UCSD-AML1 (cell line): ENCODE measurements around the gene CEP44.
"Not testable (repeated sequence)": the region's sequence is repeated elsewhere in the genome, so short reads cannot be mapped to it uniquely, and the experiment has no call there.

Experiments used
- DNase-seq: peaks from one replicate; lab custom pipeline; 2025; ENCODE audit not compliant: unreplicated experiment; lab: John Stamatoyannopoulos, UW

The CEP44 gene

GRCh38 chr4:174277433-174277832 is 6.3 kb upstream of the CEP44 start:
- no peak for DNase-seq

GRCh38 chr4:174278467-174278866 is 5.2 kb upstream of the CEP44 start:
- no peak for DNase-seq

- no peak for DNase-seq
Observed at GRCh38 chr4:174279433-174280155, 4.1 kb upstream of the CEP44 start.

GRCh38 chr4:174281182-174281737 is 2.5 kb upstream of the CEP44 start:
- DNase-seq: no peak

- DNase-seq: no peak
Observed at GRCh38 chr4:174281901-174282300, 1.8 kb upstream of the CEP44 start.

- DNase-seq: peak; percentile 76
Observed at GRCh38 chr4:174282836-174283506, 740 bp upstream of the CEP44 start.

GRCh38 chr4:174284487-174284886 is 776 bp downstream of the CEP44 start:
- DNase-seq: no peak

- DNase-seq: no peak
Observed at GRCh38 chr4:174286870-174287269, 3.2 kb downstream of the CEP44 start.

- DNase-seq: no peak
Observed at GRCh38 chr4:174292473-174292872, 8.8 kb downstream of the CEP44 start.

GRCh38 chr4:174294641-174295040 is 10.9 kb downstream of the CEP44 start:
- DNase-seq: not testable (repeated sequence)

- DNase-seq: not testable (repeated sequence)
Observed at GRCh38 chr4:174295142-174295541, 11.4 kb downstream of the CEP44 start.

- DNase-seq: no peak
Observed at GRCh38 chr4:174303687-174304086, 20.0 kb downstream of the CEP44 start.

- DNase-seq: no peak
Observed at GRCh38 chr4:174304664-174305063, 21.0 kb downstream of the CEP44 start.

GRCh38 chr4:174305961-174306360 is 22.2 kb downstream of the CEP44 start:
- DNase-seq: no peak

GRCh38 chr4:174307694-174308093 is 24.0 kb downstream of the CEP44 start:
- DNase-seq: no peak

GRCh38 chr4:174312993-174313392 is 29.3 kb downstream of the CEP44 start:
- DNase-seq: no peak

GRCh38 chr4:174314274-174314673 is 30.6 kb downstream of the CEP44 start:
- DNase-seq: no peak

GRCh38 chr4:174314770-174315169 is 31.1 kb downstream of the CEP44 start:
- peak; percentile 7 for DNase-seq

- no peak for DNase-seq
Observed at GRCh38 chr4:174316546-174316945, 32.8 kb downstream of the CEP44 start.

GRCh38 chr4:174316954-174317353 is 33.2 kb downstream of the CEP44 start:
- no peak for DNase-seq

- no peak for DNase-seq
Observed at GRCh38 chr4:174317531-174317930, 33.8 kb downstream of the CEP44 start.
